Vagina (tissue), 2 donors: ENCODE data around the gene CERS1. TPM values are rescaled to one million over a fixed set of nuclear protein-coding genes. Genes with fewer than 3 reads are reported as not detected.

Source experiments
- DNase-seq, 2 donors: peaks; one replicate each; pipeline ENCODE4 v3.0.0-alpha.2; 2017; ENCODE audit errors: extremely low spot score in 2 of 2
- H3K27ac ChIP-seq: fragments of 200-600 bp; sonication (generic); one replicate; pipeline ENCODE4 v1.5.1; 2019
- H3K27me3 ChIP-seq: fragments of 200-600 bp; sonication (generic); one replicate; pipeline ENCODE4 v1.5.1; 2019
- H3K36me3 ChIP-seq, 2 donors: fragments of 200-600 bp; sonication (generic); one replicate each; pipeline ENCODE4 v1.5.1; 2017 to 2019
- H3K4me1 ChIP-seq: fragments of 200-600 bp; sonication (generic); one replicate; pipeline ENCODE4 v1.5.1; 2019
- H3K4me3 ChIP-seq, 2 donors: fragments of 200-600 bp; sonication (generic); 1 replicate in 1 of 2; 2 replicates in 1 of 2; pipeline ENCODE4 v1.5.1; 2016 to 2019
- H3K9me3 ChIP-seq: fragments of 200-600 bp; sonication (generic); one replicate; pipeline ENCODE4 v1.5.1; 2019
- POLR2A ChIP-seq, 2 donors: fragments of 450-650 bp; IDR thresholded peaks; one replicate each; pipeline ENCODE4 v1.6.1; 2017; ENCODE audit warnings: antibody characterized with exemption in 2 of 2, mild to moderate bottlenecking in 2 of 2, moderate library complexity in 2 of 2
- POLR2AphosphoS5 ChIP-seq, 2 donors: sonication (generic); formaldehyde crosslinking; IDR thresholded peaks; one replicate each; pipeline ENCODE4 v1.9.0; 2017; ENCODE audit warnings: antibody characterized with exemption in 2 of 2, mild to moderate bottlenecking in 2 of 2, low read depth in 1 of 2; ENCODE audit not compliant: insufficient read depth in 1 of 2
- intact Hi-C: fragments of 100-400 bp; cut with DNase I; formaldehyde crosslinking; loops from one replicate; pipeline ENCODE4 v1.15.1; 2023
- total RNA-seq: library from RNA; depleted of rRNA; stranded (reverse); fragments of >200 nt; gene quantifications from one replicate; pipeline ENCODE4 v1.2.3, GENCODE V29; 2016
- TF ChIP-seq, protein P1 (sequence below), 3 experiments: fragments of 450-650 bp in 2 of 3; fragments of 200-600 bp in 1 of 3; sonication (generic) in 1 of 3; IDR thresholded peaks; one replicate each; pipeline ENCODE4 v1.5.1; 2017 to 2019; ENCODE audit warnings: antibody characterized with exemption in 3 of 3, mild to moderate bottlenecking in 2 of 3, moderate library complexity in 2 of 3

The CERS1 gene
- total RNA-seq, 1 donor from 2014 or later = 0.49 TPM

DNA sequence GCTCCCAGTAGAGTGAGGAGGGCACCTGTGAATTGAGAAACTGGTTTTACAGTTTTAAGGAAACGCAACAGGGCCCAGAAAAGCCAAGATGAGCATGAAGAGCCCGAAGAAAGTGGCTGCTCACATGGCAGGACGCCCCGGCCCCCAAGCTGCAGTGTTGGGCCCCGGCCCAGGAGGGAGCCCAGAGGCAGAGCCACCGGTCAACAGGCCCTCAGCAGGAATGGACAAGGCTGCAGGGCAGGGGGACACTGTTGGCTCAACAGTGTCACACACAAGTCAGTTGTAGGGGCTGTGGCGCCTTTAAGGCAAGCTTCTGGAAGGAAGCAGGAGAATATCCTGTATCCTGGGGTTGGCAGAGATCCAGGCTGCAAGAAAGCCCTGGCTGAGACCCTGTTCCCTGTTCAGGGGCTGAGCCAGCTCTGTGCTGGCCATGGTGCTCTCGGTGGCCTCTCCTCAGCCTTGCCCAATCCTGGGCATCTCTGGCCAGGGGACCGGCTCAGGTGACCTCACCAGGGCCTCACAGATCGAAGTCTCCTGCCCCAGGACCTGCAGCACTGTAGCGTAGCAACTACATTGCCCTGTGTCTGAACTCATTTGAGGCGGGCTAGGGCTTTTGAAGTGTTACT is 36.2 kb downstream of the CERS1 start:
- Histone ChIP-seq H3K4me3 (no peak overlapping the region), H3K9me3 (no peaks in the 10 kb centered on the region), H3K36me3 (peaks cover 4 to 95% of the 10 kb centered on the region in 2 donors), H3K27me3 (no peaks in the 10 kb centered on the region), H3K4me1 (no peaks in the 10 kb centered on the region), H3K27ac (no peak overlapping the region)
- no peak for TF ChIP-seq POLR2AphosphoS5 (IDR thresholded peaks at IDR 0.05; ENCODE audit: insufficient read depth in 1 of 2, low read depth in 1 of 2)
- DNase-seq = no peak
- intact Hi-C loops = no loop called here

DNA sequence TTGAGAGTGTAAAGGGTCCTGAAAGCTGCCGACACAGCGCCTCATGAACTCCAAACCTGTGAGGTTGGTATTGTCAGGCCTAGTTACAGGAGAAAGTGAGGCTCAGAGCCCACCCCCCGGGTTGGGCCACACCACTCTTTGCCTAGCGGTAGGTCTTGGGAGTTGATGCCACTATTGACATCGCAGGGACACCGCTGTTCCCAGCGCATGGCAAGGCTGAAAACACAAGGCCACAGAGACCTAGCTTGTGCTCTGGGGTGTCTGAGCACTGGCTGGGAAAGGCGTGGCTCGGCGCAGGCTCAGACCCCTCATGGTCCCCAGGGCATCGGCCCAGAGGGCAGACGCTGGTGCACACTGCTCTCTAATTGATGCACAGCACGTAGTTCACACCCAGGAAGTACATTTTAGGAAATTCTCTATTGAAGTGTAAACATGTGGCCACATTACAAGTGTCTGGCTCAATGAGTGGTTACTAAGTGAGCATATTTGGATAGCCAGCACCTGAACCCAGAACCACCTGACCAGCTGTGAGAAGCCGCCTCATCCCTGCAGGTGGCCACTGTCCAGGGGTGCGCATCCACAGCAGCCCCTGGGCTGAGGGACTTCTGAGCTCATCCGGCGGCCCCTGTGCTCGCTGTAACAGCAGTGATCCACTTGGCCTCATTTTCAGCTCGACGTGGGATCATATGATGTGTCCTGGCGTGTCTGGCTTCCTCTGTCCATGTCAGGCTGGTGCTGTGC is 36.9 kb downstream of the CERS1 start:
- Histone ChIP-seq H3K27ac (no peak overlapping the region), H3K4me1 (no peaks in the 10 kb centered on the region), H3K36me3 (peaks cover 4 to 96% of the 10 kb centered on the region in 2 donors), H3K4me3 (no peak overlapping the region), H3K27me3 (no peaks in the 10 kb centered on the region), H3K9me3 (no peaks in the 10 kb centered on the region)
- intact Hi-C loops = no loop called here
- no peak for TF ChIP-seq POLR2A (IDR thresholded peaks at IDR 0.05)
- no peak for DNase-seq

DNA sequence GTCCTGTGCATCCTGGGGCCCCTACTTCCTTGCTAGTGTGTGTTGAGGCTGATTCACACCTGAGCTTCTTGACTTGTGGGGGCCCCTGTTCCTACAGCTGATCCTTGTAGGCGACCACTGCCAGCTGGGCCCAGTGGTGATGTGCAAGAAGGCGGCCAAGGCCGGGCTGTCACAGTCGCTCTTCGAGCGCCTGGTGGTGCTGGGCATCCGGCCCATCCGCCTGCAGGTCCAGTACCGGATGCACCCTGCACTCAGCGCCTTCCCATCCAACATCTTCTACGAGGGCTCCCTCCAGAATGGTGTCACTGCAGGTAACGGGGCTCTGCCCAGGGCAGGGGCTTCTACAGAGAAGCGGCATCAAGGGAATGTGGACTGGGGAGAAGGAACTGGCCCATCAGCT is 38.7 kb downstream of the CERS1 start:
- intact Hi-C loops = no loop called here
- DNase-seq = no peak
- no peaks in the 10 kb centered on the region for H3K27me3 ChIP-seq
- no peak for TF ChIP-seq POLR2AphosphoS5 (IDR thresholded peaks at IDR 0.05; ENCODE audit: insufficient read depth in 1 of 2, low read depth in 1 of 2)
- no peak for TF ChIP-seq POLR2A (IDR thresholded peaks at IDR 0.05)
- TF ChIP-seq, protein P1, sequence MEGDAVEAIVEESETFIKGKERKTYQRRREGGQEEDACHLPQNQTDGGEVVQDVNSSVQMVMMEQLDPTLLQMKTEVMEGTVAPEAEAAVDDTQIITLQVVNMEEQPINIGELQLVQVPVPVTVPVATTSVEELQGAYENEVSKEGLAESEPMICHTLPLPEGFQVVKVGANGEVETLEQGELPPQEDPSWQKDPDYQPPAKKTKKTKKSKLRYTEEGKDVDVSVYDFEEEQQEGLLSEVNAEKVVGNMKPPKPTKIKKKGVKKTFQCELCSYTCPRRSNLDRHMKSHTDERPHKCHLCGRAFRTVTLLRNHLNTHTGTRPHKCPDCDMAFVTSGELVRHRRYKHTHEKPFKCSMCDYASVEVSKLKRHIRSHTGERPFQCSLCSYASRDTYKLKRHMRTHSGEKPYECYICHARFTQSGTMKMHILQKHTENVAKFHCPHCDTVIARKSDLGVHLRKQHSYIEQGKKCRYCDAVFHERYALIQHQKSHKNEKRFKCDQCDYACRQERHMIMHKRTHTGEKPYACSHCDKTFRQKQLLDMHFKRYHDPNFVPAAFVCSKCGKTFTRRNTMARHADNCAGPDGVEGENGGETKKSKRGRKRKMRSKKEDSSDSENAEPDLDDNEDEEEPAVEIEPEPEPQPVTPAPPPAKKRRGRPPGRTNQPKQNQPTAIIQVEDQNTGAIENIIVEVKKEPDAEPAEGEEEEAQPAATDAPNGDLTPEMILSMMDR (IDR thresholded peaks at IDR 0.05) = no peak
- no peaks in the 10 kb centered on the region for H3K4me1 ChIP-seq
- no peak overlapping the region for H3K4me3 ChIP-seq
- peaks cover 4 to 96% of the 10 kb centered on the region in 2 donors for H3K36me3 ChIP-seq
- H3K9me3 ChIP-seq = no peaks in the 10 kb centered on the region
- H3K27ac ChIP-seq = no peak overlapping the region

DNA sequence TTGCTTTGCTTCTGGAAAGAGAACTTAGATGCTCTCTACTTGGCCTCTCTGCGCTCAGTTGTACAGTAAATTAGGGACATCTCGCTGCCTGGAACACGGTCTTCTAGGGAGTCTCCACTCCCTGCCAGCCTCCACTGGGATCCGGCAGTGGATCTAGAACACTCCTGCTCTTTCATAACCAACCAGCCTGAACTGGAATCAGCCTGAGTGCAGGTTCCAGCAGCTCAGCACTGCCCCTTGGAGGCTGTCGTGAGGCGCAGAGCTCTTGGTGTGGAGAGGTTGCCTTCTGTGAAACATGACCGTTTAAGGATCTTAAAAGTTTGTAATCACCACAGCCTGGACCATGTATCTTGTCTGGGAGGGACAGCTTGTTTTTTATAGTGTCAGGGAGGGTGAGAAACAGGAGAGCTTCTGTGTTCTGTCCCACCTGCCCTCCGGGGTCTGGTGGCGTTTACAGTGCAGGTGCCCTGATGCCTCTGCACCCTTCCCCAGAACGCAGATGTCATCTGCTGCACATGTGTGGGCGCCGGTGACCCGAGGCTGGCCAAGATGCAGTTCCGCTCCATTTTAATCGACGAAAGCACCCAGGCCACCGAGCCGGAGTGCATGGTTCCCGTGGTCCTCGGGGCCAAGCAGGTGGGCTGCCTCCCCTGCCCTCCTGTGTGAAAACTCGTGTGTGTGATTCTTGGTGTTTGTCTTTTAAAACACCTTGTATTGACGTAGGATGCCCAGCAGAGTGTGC is 39.4 kb downstream of the CERS1 start:
- no peak overlapping the region for H3K27ac ChIP-seq
- DNase-seq = no peak
- peaks cover 4 to 96% of the 10 kb centered on the region in 2 donors for H3K36me3 ChIP-seq
- no peak overlapping the region for H3K4me3 ChIP-seq
- H3K27me3 ChIP-seq = no peaks in the 10 kb centered on the region
- H3K9me3 ChIP-seq = no peaks in the 10 kb centered on the region
- TF ChIP-seq POLR2A (IDR thresholded peaks at IDR 0.05) (no peak), POLR2AphosphoS5 (IDR thresholded peaks at IDR 0.05; ENCODE audit: insufficient read depth in 1 of 2, low read depth in 1 of 2) (no peak)
- TF ChIP-seq, protein P1 (IDR thresholded peaks at IDR 0.05) = no peak
- peaks cover 3% of the 10 kb centered on the region for H3K4me1 ChIP-seq
- intact Hi-C loops = no loop called here

DNA sequence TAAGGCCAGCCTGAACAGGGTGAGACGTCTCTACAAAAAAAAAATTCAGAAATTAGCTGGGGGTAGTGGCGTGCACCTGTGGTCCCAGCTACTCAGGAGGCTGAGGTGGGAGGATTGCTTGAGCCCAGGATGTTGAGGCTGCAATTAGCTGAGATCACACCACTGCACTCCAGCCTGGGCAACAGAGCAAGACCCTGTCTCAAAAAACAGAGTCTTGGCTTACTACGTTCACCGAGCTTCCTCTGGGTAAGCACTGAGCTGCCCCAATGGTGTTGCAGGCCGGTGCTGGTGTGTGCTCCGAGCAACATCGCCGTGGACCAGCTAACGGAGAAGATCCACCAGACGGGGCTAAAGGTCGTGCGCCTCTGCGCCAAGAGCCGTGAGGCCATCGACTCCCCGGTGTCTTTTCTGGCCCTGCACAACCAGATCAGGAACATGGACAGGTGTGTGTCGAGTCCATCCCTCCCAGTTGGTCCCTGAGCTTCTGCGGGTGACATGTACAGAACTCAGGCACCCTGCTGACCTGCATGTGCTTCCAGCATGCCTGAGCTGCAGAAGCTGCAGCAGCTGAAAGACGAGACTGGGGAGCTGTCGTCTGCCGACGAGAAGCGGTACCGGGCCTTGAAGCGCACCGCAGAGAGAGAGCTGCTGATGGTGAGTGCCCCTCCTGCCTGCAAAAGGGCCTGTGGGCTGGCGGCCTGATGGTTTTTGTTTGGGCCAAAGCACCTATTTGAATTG is 40.1 kb downstream of the CERS1 start:
- no peak for DNase-seq
- intact Hi-C loops = no loop called here
- peaks cover 2 to 96% of the 10 kb centered on the region in 2 donors for H3K36me3 ChIP-seq

More for the DNA sequence above, 40.1 kb downstream of the CERS1 start:
- no peak overlapping the region for H3K27ac ChIP-seq
- TF ChIP-seq POLR2AphosphoS5 (IDR thresholded peaks at IDR 0.05; ENCODE audit: insufficient read depth in 1 of 2, low read depth in 1 of 2) (no peak), POLR2A (IDR thresholded peaks at IDR 0.05) (no peak)
- TF ChIP-seq, protein P1 (IDR thresholded peaks at IDR 0.05) = no peak
- no peaks in the 10 kb centered on the region for H3K27me3 ChIP-seq
- peaks cover 11% of the 10 kb centered on the region for H3K4me1 ChIP-seq
- no peak overlapping the region for H3K4me3 ChIP-seq
- H3K9me3 ChIP-seq = no peaks in the 10 kb centered on the region
